Endothelial cell of umbilical vein (primary cell): ENCODE results near the gene FAM20A. TPM values are rescaled to one million over a fixed set of nuclear protein-coding genes. Genes with fewer than 3 reads are reported as not detected.

Source experiments
- BruUV-seq: library from RNA; stranded (reverse); fragments of 400-500 nt; replicated peaks from 2 replicates; lab custom pipeline; 2021; lab: Mats Ljungman, UMichigan
- CTCF ChIA-PET: fragments of 300-600, 350-600 bp; sonication (Branson Sonifier 250); formaldehyde crosslinking; loops from one replicate; lab custom pipeline; 2021; ENCODE audit warnings: antibody characterized with exemption, inconsistent platforms; lab: Charles Lee
- POLR2A ChIA-PET: fragments of 300-600, 350-600 bp; sonication (Branson Sonifier 250); formaldehyde crosslinking; loops from one replicate; lab custom pipeline; 2021; ENCODE audit warnings: antibody characterized with exemption, inconsistent platforms; lab: Charles Lee
- DNase-seq: peaks from one replicate; pipeline ENCODE4 v3.0.0-alpha.2; 2011; ENCODE audit warnings: low read depth, low spot score
- FAIRE-seq: peaks from 2 replicates; lab custom pipeline; 2011; peaks lifted over from hg19 to GRCh38; lab: Jason Lieb, UNC
- H2AFZ ChIP-seq: 2 replicates; pipeline ENCODE4 v1.6.0; 2012; ENCODE audit warnings: low read depth, low read length, control low read depth, inconsistent platforms
- H3K27ac ChIP-seq: 2 replicates; pipeline ENCODE4 v1.5.1; 2011; ENCODE audit warnings: low read depth, mild to moderate bottlenecking, control low read depth, low read length, moderate library complexity; ENCODE audit not compliant: insufficient read depth
- H3K27me3 ChIP-seq, 2 experiments: 2 replicates each; pipeline versions ENCODE4 v1.6.0 to v1.6.1; 2011; ENCODE audit warnings: low read length in 2 of 2, mixed read lengths in 1 of 2; ENCODE audit not compliant: control insufficient read depth in 2 of 2, insufficient read depth in 2 of 2
- H3K36me3 ChIP-seq, 2 experiments: 2 replicates in 1 of 2; 3 replicates in 1 of 2; pipeline ENCODE4 v1.5.1; 2011; ENCODE audit warnings: low read length in 2 of 2, mild to moderate bottlenecking in 1 of 2, moderate library complexity in 1 of 2; ENCODE audit not compliant: control insufficient read depth in 2 of 2, insufficient read depth in 2 of 2; ENCODE audit errors: extremely low read depth in 1 of 2
- H3K4me1 ChIP-seq: 3 replicates; pipeline ENCODE4 v1.5.1; 2011; ENCODE audit warnings: mild to moderate bottlenecking, low read length; ENCODE audit not compliant: control insufficient read depth, insufficient read depth; ENCODE audit errors: extremely low read depth
- H3K4me2 ChIP-seq: 2 replicates; pipeline ENCODE4 v1.6.1; 2011; ENCODE audit warnings: low read length, control low read depth, mixed read lengths; ENCODE audit not compliant: insufficient read depth
- H3K4me3 ChIP-seq, 3 experiments: fragments of 200-600 bp in 1 of 3; sonication (generic), shearing (Covaris generic) in 1 of 3; replicated peaks in 1 of 3; 2 replicates each; pipeline ENCODE4 v1.5.1; 2011 to 2016; ENCODE audit warnings: control low read depth in 3 of 3, low read length in 3 of 3, mild to moderate bottlenecking in 2 of 3, inconsistent platforms in 1 of 3, low read depth in 1 of 3, moderate library complexity in 1 of 3; ENCODE audit not compliant: insufficient read depth in 1 of 3
- H3K79me2 ChIP-seq: 2 replicates; pipeline ENCODE4 v1.6.0; 2012; ENCODE audit warnings: low read length, inconsistent platforms; ENCODE audit not compliant: control insufficient read depth, insufficient read depth
- H3K9ac ChIP-seq: replicated peaks from 2 replicates; pipeline ENCODE3; 2011; ENCODE audit warnings: low read length, control low read depth; ENCODE audit not compliant: insufficient read depth; ENCODE audit errors: extremely low read depth
- H3K9me1 ChIP-seq: replicated peaks from 3 replicates; pipeline ENCODE4 v1.6.0; 2011; ENCODE audit warnings: mild to moderate bottlenecking, low read length; ENCODE audit not compliant: control insufficient read depth, insufficient read depth; ENCODE audit errors: extremely low read depth
- H3K9me3 ChIP-seq: replicated peaks from 2 replicates; pipeline ENCODE4 v1.5.1; 2012; ENCODE audit warnings: low read length, inconsistent platforms; ENCODE audit not compliant: control insufficient read depth, insufficient read depth
- H4K20me1 ChIP-seq: replicated peaks from 2 replicates; pipeline ENCODE3; 2011; ENCODE audit warnings: mild to moderate bottlenecking, low read length; ENCODE audit not compliant: control insufficient read depth, insufficient read depth; ENCODE audit errors: extremely low read depth
- CTCF ChIP-seq, 2 donors: IDR thresholded peaks; 1 replicate in 1 of 2; 2 replicates in 1 of 2; pipeline ENCODE4 v1.5.1; 2011; ENCODE audit warnings: low read length in 2 of 2, mild to moderate bottlenecking in 2 of 2, moderate library complexity in 2 of 2, control low read depth in 1 of 2, inconsistent platforms in 1 of 2, low read depth in 1 of 2; ENCODE audit not compliant: insufficient read depth in 1 of 2; ENCODE audit errors: extremely low read depth in 1 of 2
- EZH2 ChIP-seq: IDR thresholded peaks from 2 replicates; pipeline ENCODE4 v1.6.1; 2012; ENCODE audit warnings: borderline replicate concordance, low read depth, mild to moderate bottlenecking, moderate library complexity, low read length, inconsistent platforms; ENCODE audit not compliant: severe bottlenecking
- FOS ChIP-seq: IDR thresholded peaks from 2 replicates; pipeline ENCODE4 v1.6.1; 2011; ENCODE audit warnings: mild to moderate bottlenecking, low read length, moderate library complexity, borderline replicate concordance; ENCODE audit not compliant: insufficient read depth
- GATA2 ChIP-seq: IDR thresholded peaks from 2 replicates; pipeline ENCODE4 v1.7.0; 2011; ENCODE audit warnings: low read depth, mild to moderate bottlenecking, moderate library complexity, mixed read lengths, low read length; ENCODE audit not compliant: insufficient read length, insufficient read depth
- JUN ChIP-seq: IDR thresholded peaks from 2 replicates; pipeline ENCODE4 v1.6.1; 2011; ENCODE audit warnings: borderline replicate concordance, low read depth; ENCODE audit not compliant: insufficient read length, insufficient read depth
- MAX ChIP-seq: IDR thresholded peaks from 2 replicates; pipeline ENCODE4 v1.6.1; 2011; ENCODE audit not compliant: insufficient read depth, insufficient read length
- MYC ChIP-seq: IDR thresholded peaks from one replicate; pipeline ENCODE4 v1.6.1; 2011; ENCODE audit warnings: mild to moderate bottlenecking, low read depth, low read length
- POLR2A ChIP-seq: IDR thresholded peaks from 2 replicates; pipeline ENCODE4 v1.6.1; 2012; ENCODE audit warnings: low read depth, mild to moderate bottlenecking, control low read depth, low read length
- POLR2AphosphoS5 ChIP-seq: IDR thresholded peaks from 2 replicates; pipeline ENCODE4 v1.6.1; 2012; ENCODE audit warnings: low read depth, mild to moderate bottlenecking, control low read depth, low read length, moderate library complexity; ENCODE audit not compliant: insufficient read depth
- dilution Hi-C: fragments of 300-500 bp; cut with MboI; formaldehyde crosslinking; loops from one replicate; pipeline ENCODE4 v1.15.0; 2019; ENCODE audit warnings: low sequenced_read_pairs; ENCODE audit not compliant: extremely low pct_ligation_motif_present
- intact Hi-C: fragments of 100-400 bp; cut with micrococcal nuclease; formaldehyde crosslinking; loops from one replicate; pipeline ENCODE4 v1.10.0; 2022
- polyA plus RNA-seq, 4 experiments: library from polyadenylated mRNA; depleted of rRNA in 3 of 4; stranded (reverse) in 3 of 4; unstranded in 1 of 4; fragments of >200 nt; gene quantifications; 2 replicates each; pipeline versions ENCODE4 v1.2.1 to v1.2.3, GENCODE V29; 2011 to 2012; ENCODE audit warnings: missing spikeins in 1 of 4
- total RNA-seq: library from RNA; stranded (reverse); gene quantifications from 2 replicates; pipeline ENCODE4 v1.2.3, GENCODE V29; 2021

FAM20A gene
- total and polyA plus RNA-seq, 2 donors (not counting 3 experiments of a cell fraction or from before 2014, with no cell fraction given), result not detected

- POLR2A ChIA-PET, result no interaction called here
- FAIRE-seq (no peak), DNase-seq (no peak)
- no peaks in the 10 kb centered on the region for H3K9me1 ChIP-seq
- H3K27me3 ChIP-seq, result peaks cover 41 to 50% of the 10 kb centered on the region in 2 experiments
- H3K9ac ChIP-seq, result no peak overlapping the region
- no peak overlapping the region for H2AFZ ChIP-seq
- peaks cover 3% of the 10 kb centered on the region for H3K4me1 ChIP-seq
- intact Hi-C loops, result no loop called here
- TF ChIP-seq POLR2AphosphoS5, result no peak
- TF ChIP-seq CTCF (IDR thresholded peaks at IDR 0.05; ENCODE audit: extremely low read depth in 1 of 2, insufficient read depth in 1 of 2, low read depth in 1 of 2, low read length in 2 of 2), result no peak
- TF ChIP-seq MAX, result no peak
- no peak for TF ChIP-seq EZH2
- TF ChIP-seq POLR2A, result no peak
- no peak for TF ChIP-seq MYC
- no peak for TF ChIP-seq FOS
- no peak for TF ChIP-seq JUN
- TF ChIP-seq GATA2, result no peak
- no peak overlapping the region for H3K4me3 ChIP-seq
- CTCF ChIA-PET, result no interaction called here
- dilution Hi-C loops, result no loop called here
- BruUV-seq, result no TSS peak
- no peak overlapping the region for H3K4me2 ChIP-seq
- no peaks in the 10 kb centered on the region for H3K9me3 ChIP-seq
- no peaks in the 10 kb centered on the region for H3K79me2 ChIP-seq
- no peaks in the 10 kb centered on the region for H4K20me1 ChIP-seq
- no peak overlapping the region for H3K27ac ChIP-seq
- no peaks in the 10 kb centered on the region for H3K36me3 ChIP-seq
Measured at GRCh38 chr17:68603656-68604055, 2.5 kb upstream of the FAM20A start.
